Left hindlimb (tissue), 1 donor: ENCODE results near the gene CAMTA1.
"Not testable (repeated sequence)": the region's sequence is repeated elsewhere in the genome, so short reads cannot be mapped to it uniquely, and the experiment has no call there.

Experiments used
- DNase-seq: peaks from one replicate; pipeline ENCODE4 v3.0.0-alpha.2; 2018

Gene CAMTA1

DNA sequence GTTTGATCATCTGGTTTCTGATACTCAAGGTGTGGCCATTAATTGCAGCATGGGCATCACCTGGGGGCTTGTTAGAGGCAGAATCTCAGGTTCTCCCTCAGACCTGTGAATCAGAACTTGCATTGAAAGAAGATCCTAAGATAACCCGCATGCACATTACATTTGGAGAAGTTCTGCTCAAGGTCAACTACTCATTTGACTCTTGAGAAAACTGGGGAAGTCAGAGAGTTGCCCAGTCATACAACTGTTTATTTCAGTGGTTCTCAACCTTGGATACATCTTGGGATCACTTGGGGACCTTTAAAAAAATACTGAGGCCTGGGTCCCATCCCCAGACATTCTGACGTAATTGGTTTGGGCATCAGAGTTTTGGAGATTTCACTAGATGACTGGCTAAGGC lies 30.5 kb downstream of the CAMTA1 start:
- DNase-seq, result no peak

DNA sequence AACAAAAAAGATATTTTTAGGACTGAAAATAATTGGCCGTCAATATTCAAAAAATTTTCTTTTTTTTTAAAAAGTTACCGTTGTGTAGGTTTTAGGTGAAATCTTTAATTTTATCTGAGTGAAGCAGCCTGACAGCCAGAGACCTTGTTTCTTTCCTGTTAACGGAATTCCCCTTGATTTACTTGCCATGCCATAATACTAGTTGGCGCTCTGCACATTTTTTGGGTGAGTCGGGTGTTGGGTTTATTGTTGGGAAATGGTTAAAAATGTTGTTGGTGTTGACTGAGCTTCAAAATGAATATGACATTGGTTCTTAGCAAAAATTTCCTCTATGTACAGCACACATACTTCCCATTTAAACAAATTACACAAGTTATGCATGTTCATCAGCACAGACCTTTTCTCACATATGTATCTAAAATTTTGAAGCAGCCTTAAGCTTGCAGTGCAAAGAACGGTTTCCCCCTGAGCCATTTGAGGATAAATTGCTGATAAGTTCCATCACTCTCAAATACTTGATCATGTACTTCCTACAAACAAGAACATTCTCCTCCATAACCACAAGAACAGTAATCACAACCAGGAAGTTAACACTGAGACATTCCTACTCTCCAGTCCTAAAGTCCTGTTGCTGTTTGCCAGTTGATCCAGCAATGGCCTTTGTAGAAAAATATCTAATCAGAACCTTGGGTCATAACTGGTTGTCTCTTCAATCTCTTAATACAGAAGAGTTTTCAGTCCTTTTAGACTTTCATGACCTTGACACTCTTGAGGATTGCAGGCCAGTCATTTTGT lies 34.2 kb downstream of the CAMTA1 start:
- no peak for DNase-seq

DNA sequence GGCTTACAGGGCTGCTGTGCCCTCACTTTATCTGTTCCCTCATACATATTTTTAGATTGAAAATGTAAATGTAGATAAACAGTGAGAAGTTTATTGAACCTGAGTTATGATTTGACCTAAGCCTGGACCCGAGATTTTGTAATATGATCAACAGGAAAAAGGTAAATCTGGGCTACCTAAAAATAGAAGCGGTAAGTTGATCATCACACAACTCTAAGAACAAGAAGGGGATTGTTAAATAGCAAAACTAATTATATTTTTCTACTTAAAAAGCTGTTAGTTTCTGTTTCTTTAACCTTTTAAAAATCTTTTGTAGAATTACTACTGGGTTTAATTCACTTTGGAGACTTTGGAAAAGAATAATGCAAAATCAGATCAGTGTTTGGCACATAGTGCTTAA lies 35.6 kb downstream of the CAMTA1 start:
- no peak for DNase-seq

GRCh38 chr1:6822530-6823359 lies 37.5 kb downstream of the CAMTA1 start:
- no peak for DNase-seq

DNA sequence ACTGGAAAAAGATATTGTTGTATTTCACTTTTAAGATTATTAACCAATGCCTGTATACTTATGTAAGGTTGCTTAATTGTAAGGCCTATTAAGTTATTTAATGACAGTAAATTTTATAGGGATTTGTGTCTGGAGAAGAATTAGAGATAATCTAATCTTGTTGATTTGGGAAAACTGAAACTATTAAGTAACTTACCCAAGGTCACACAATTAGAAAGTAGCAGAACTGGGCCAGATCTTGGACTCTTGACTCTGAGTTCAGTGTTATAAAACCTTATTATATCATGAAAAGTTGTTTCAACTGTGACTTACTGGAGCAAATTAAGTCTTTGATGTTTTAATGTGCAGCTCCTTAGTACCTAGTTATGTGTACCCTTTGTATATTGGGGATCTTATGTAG lies 38.5 kb downstream of the CAMTA1 start:
- no peak for DNase-seq

DNA sequence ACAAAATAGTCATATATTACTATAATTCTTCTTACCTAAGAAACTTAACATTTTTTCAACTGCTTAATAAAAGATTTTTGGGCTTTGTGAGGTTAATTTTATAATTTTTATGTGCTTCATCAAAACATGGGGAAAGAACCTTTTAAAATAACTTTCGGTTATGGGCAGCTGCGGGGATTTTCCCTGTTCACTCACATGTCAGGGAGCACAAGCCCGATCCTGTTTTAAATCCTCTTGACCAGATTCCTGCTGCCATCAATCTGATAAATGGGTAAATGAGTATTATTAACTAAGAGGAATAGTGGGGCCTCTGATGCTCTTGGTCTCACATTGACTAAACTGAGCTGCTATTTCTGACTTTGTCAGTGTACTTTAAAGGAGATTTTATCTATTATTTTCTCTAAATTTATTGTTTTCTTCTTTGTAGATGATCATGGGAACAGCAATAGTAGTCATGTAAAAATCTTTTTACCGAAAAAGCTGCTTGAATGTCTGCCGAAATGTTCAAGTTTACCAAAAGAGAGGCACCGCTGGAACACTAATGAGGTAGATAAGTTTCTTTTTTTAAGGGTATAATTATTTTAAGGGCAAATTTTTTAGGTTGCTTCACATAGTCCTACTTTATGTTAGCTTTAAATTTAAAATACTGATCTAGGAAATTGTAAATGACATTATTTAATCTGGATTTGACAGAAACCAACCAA lies 39.6 kb downstream of the CAMTA1 start:
- DNase-seq, result no peak

GRCh38 chr1:6825828-6826227 lies 40.6 kb downstream of the CAMTA1 start:
- DNase-seq, result no peak

DNA sequence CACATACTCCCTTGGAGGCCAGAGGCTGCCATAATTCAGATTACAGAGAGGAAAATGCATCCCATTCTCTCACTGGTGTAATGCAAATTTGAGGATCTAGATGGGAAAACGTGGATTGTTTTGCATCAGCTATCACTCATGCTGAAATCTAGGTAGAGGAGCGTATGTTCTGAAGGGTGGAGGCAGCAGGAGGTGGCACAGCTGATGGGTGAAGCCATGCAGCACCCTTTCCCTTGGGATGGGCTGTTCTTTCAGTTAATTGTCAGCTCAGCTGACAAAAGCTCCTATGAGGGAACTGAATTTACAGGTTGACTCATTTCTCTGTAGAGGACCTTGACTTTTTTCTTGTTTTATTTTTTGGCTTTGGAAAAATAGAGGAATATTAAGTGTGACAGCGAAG lies 41.8 kb downstream of the CAMTA1 start:
- no peak for DNase-seq

- no peak for DNase-seq
Measured at GRCh38 chr1:6827630-6828165, 42.4 kb downstream of the CAMTA1 start.

GRCh38 chr1:6831366-6831765 lies 46.1 kb downstream of the CAMTA1 start:
- DNase-seq, result no peak

DNA sequence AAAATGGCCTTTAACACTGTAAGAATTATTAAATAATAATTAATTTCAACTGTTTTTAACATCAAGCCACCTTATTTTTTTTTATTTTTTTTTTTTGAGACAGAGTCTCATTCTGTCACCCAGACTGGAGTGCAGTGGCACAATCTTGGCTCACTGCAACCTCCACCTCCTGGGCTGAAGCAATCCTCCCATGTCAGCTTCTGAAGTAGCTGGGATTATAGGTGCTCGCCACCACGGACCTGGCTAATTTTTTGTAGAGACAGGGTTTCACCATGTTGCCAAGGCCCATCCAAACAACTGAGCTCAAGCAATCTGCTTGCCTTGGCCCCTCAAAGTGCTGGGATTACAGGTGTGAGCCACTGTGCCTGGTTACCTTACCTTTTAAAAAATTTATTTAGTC lies 46.8 kb downstream of the CAMTA1 start:
- DNase-seq, result not testable (repeated sequence)

GRCh38 chr1:6832531-6833188 lies 47.4 kb downstream of the CAMTA1 start:
- DNase-seq, result no peak

- no peak for DNase-seq
Measured at GRCh38 chr1:6833804-6834203, 48.5 kb downstream of the CAMTA1 start.

- no peak for DNase-seq
Measured at GRCh38 chr1:6834366-6834765, 49.1 kb downstream of the CAMTA1 start.

GRCh38 chr1:6835139-6835538 lies 49.9 kb downstream of the CAMTA1 start:
- no peak for DNase-seq

DNA sequence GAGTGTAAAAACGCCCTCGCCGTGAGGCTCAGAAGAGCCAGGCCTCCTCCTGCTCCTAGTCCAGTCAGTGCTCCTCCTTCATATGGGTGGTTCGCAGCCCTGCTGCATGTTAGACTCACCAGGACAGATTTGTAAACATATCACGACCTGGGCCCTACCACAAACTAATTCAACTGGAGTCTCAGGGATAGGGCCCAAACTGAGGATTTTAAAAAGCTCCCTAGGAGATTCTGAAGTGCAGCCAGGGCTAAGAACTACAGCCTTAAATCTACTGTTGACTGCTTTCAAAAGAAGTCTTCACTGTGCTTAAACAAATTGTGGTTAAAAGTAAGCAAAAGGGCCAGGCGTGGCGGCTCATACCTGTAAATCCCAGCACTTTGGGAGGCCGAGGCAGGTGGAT lies 57.0 kb downstream of the CAMTA1 start:
- no peak for DNase-seq

GRCh38 chr1:6845786-6846185 lies 60.5 kb downstream of the CAMTA1 start:
- DNase-seq, result not testable (repeated sequence)

- DNase-seq, result no peak
Measured at GRCh38 chr1:6848816-6849215, 63.6 kb downstream of the CAMTA1 start.

DNA sequence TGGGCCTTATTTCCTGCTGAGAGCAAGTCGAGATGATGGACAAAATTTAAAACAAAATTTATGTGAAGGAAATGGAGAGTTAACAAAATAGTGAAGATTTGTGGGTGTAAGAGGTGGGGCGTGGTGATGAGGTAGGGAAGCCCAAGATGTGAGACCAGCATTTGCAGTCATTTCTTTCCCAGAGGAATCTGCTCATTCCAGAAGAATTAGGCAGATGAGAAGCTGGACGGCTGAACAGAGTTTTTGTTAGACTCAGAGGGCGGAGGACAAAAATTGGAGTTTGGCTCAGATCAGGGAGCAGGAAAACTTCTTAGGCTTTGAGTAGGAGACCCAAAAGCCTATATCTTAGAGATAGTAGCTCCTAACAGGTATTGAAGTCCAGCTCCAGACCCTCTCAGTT lies 65.3 kb downstream of the CAMTA1 start:
- no peak for DNase-seq

- no peak for DNase-seq
Measured at GRCh38 chr1:6852136-6852890, 67.1 kb downstream of the CAMTA1 start.

DNA sequence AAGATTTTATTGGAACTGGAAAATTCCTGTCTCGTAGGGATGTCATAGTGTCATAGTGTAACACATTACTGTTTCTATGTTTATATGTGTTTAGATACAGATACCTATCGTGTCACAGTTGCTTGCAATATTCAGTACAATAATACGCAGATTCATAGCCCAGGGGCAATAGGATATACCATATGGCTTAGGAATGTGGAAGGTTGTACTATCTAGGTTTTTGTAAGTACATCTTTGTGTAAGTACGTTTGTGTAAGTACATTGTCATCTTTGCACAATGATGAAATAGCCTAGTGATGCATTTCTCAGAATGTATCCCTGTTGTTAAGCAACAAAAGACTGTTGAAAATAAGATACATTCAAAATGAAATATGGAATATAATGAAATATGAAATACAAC lies 68.9 kb downstream of the CAMTA1 start:
- no peak for DNase-seq

DNA sequence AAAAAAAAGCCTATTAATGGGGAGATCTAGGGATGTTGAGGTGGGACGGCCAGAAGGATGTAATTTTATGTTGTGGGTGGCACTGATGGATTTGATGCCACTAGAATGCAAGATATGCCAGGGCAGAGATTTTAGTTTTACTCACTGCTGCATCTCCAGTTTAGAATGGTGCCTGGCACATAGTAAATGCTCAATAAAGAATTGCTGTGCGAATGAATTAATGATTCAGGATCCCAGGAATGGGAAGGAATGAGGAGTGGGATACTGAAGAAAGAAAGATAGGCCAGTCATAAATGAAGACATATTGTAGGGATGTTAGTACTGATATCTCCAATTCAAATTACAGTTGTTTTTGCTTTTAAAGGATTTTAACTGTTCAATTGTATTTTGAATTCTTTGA lies 72.6 kb downstream of the CAMTA1 start:
- no peak for DNase-seq
